KOPT-K1 (cell line): Measurements from ENCODE around the gene SH3PXD2A.

Experiments used
- H3K27ac ChIP-seq: fragments of 200-600 bp; sonication (generic); 2 replicates; pipeline ENCODE4 v1.5.1; 2016; ENCODE audit warnings: antibody characterized with exemption, mild to moderate bottlenecking, low read depth, low read length; ENCODE audit not compliant: poor library complexity, severe bottlenecking
- H3K36me3 ChIP-seq: fragments of 200-600 bp; sonication (generic); 2 replicates; pipeline ENCODE4 v1.5.1; 2017; ENCODE audit warnings: antibody characterized with exemption, mild to moderate bottlenecking, low read length, moderate library complexity; ENCODE audit not compliant: insufficient read depth
- H3K9me3 ChIP-seq: fragments of 200-600 bp; sonication (generic); 2 replicates; pipeline ENCODE4 v1.5.1; 2017; ENCODE audit warnings: antibody characterized with exemption, low read length, mild to moderate bottlenecking; ENCODE audit not compliant: insufficient read depth, poor library complexity, severe bottlenecking

The SH3PXD2A gene

DNA sequence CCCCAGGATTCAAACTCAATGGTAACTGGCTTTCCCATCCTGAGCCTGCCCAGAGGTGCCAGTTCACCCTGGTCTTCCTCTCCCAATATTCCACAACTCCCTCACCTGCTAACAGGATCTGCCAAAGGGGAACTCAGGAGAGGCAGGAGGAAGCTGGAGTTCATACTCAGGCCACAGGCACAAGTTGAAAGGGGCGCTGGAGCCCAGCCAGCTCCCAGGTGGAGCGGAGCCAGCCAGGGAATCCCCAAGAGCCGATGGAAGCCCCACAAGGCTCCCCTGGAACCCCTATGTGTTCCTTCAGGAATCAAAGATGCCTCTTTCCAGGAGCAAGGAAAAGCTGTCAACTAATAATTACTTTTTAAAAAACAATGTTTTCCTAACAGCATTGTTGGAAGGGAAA, 63.5 kb downstream of the SH3PXD2A start:
- Histone ChIP-seq H3K36me3 (no peaks in the 10 kb centered on the region), H3K9me3 (no peaks in the 10 kb centered on the region), H3K27ac (no peak overlapping the region)

DNA sequence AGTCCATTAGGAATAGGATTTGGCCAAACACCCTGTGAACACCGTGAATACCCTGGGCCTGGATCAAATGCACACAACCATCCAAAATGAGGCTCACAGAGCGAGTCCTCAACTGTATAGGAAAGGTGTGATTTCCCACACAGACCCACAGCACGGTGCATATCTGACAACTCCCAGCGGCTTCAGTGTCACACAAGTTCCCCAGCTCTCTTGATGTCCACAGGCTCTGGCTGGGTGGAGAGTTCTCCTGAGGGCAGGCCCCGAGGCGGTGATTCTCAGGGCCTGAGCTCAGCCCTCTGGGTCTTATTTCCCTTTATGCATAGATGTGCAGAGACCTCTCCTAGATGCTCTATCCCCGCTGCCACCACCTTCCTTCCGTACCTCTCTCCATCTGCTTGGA, 64.1 kb downstream of the SH3PXD2A start:
- Histone ChIP-seq H3K36me3 (no peaks in the 10 kb centered on the region), H3K27ac (no peak overlapping the region), H3K9me3 (no peaks in the 10 kb centered on the region)

DNA sequence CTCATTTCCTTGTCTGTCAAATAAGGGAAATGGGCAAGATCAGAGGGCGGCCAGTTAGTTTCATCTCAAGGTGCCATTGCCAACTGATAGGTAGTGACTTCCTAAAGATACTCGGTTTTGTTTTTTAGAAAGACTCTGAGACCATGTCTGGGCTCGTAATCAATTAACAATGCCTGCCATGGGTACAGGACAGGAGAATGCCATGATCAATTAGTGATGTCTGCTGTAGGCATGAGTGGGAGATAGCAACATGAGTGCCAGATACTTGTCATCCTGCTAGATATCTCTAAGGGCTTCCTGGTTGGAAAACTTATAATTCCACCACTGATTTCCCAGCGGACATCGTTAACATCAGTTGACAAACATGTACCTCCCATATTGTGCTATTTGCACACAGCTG, 64.8 kb downstream of the SH3PXD2A start:
- no peaks in the 10 kb centered on the region for H3K9me3 ChIP-seq
- H3K36me3 ChIP-seq: no peaks in the 10 kb centered on the region
- no peak overlapping the region for H3K27ac ChIP-seq

DNA sequence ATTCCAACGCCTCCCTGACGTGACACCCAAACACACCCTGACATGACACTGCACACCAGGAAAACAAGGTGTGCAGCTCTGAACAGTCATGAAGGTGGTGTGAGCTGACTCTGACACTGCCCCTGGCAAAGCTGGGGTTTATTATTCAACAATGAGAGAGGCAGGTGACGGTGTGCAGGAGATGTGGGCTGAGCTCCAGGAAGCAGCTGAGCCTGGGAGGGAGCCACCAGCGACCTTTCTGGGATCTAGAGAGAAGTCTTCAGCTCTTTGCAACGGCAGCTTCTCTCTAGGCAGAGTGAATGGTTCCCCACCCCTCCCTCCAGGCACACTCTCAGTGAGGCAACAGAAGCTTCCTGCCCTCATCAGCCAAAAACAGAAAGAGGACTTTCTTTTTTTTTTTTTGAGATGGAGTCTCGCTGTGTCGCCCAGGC, 65.6 kb downstream of the SH3PXD2A start:
- H3K9me3 ChIP-seq: no peaks in the 10 kb centered on the region
- H3K36me3 ChIP-seq: no peaks in the 10 kb centered on the region
- H3K27ac ChIP-seq: no peak overlapping the region

DNA sequence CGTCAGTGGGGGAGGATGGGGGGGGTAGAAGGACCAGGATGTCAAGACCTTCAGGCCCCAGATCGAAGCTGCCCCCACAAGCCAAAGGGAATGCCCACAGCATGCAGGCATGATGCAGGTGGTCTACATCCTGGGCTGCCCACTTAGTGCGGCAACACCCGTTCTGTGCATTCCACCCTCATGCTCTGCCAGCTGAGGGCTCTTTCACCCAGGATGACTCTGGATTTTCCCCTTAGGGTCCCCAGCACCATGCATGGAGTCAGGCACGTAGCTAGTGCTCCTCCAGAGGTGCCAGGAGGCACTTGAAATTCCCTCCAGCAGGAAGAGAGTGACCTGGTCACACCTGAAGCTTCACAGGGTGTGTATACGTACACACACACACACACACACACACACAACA, 66.2 kb downstream of the SH3PXD2A start:
- H3K9me3 ChIP-seq: no peaks in the 10 kb centered on the region
- H3K36me3 ChIP-seq: no peaks in the 10 kb centered on the region
- no peak overlapping the region for H3K27ac ChIP-seq

DNA sequence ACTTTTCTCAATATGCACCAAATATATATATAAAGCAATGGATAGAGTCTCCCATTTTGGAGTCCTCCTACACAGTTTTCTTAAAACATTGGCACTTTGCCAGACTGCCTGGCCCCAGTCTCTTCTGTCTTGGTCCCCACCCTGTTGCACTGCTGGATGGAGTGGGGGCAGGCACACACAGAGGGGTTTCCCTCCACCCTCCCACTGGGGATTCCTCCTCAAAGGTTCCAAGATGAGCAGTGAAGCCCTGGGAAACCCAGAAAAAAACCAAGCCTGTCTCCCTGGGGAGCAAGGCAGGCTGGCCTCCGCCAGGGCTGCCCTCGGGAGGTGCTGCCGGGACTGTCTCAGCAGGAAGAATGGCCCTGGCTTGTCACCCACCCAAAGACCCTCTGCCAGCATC, 68.0 kb downstream of the SH3PXD2A start:
- no peaks in the 10 kb centered on the region for H3K9me3 ChIP-seq
- H3K36me3 ChIP-seq: no peaks in the 10 kb centered on the region

DNA sequence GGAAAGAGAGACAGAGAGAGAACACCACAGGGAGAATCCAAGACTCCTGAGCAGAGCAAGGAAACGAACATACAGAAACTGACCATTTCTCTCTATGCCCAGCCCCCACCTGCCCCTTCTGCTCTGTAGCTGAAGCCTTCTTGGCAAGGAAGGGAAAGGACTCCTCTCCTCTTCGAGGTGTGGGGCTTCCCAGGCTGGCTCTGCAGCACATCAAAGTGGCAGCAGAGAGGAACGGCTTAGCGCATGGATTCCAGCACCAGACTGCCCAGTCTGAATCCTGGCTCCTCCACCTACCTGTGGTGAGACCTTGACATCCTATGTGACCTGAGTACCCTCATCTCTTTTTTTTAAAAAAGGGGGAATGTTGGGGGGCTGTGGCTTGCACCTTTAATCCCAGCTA, 69.4 kb downstream of the SH3PXD2A start:
- H3K36me3 ChIP-seq: no peaks in the 10 kb centered on the region
- no peaks in the 10 kb centered on the region for H3K9me3 ChIP-seq
- H3K27ac ChIP-seq: no peak overlapping the region

More for the DNA sequence above, 68.0 kb downstream of the SH3PXD2A start:
- H3K27ac ChIP-seq: no peak overlapping the region

DNA sequence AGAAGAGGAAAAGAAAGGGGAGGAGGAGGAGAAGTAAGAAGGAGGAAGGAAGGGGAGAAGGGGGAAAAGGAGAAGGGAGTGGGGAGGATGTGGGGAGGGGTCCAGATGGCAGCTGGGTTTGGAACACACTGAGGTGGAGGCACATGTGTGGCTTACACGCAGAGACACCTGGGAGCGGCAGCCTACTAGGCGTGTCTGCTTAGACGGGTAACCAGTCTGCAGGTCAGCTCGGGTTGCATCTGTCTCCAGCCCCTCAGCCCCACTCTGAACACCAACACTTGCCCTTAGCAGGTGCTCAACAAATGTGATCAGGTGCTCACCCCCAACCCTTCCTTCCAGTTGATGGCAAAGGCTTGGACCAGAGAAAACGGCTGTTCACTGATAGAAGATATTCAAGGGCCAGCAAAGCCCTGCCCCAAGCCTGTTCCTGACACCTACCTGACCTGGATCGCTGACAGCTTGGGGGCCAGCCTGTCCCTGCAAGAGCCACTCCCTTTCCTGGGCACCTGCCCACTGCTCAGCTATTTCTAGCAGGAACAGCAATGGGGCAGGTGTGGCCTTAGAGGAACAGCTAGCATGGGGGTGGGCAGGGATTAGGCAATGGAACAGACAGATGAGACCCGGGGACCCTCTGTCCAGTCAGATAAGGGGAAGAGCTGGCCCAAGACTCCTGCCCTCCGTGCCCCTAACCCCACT, 70.5 kb downstream of the SH3PXD2A start:
- Histone ChIP-seq H3K36me3 (no peaks in the 10 kb centered on the region), H3K9me3 (no peaks in the 10 kb centered on the region), H3K27ac (no peak overlapping the region)

DNA sequence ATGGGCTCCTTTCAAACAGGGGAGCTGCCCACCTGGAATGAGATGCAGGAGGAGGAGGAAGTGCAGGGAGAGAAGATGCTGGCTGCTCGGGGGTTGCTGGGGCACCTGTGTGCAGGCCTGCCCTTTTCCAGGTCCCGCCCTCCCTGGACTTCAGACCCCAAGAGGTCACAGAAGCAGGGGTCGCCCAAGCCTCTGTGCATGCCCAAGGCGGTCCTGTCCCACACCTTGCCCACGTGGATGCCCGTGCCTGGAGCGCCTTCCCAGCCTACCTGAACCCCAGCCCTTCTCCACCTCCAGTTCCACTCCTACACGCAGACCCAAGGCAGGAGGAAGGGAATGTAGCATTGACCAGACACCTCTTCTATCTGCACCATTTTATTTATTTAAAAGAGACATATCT, 71.3 kb downstream of the SH3PXD2A start:
- Histone ChIP-seq H3K9me3 (no peaks in the 10 kb centered on the region), H3K27ac (no peak overlapping the region), H3K36me3 (no peaks in the 10 kb centered on the region)

DNA sequence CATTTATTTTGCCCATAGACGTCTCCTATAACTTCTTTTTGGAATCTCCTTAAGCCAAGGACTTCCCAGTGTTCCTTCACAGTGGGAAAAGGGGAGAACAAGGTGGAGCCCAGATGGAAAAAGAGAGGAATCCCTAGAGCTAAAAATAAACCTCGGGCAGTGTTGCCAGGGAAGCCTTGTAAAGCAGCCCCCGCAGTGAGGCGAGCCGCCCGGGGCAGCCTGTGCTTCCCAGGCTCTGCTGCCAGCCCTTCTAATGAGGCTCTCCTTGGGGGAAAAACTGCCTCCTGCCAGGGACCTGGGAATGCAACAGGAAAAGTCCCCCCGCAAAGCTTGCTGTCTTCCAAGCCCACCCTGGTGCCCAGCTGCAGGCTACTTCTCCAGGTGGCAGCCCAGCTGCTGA, 71.7 kb downstream of the SH3PXD2A start:
- Histone ChIP-seq H3K9me3 (no peaks in the 10 kb centered on the region), H3K27ac (no peak overlapping the region), H3K36me3 (no peaks in the 10 kb centered on the region)

DNA sequence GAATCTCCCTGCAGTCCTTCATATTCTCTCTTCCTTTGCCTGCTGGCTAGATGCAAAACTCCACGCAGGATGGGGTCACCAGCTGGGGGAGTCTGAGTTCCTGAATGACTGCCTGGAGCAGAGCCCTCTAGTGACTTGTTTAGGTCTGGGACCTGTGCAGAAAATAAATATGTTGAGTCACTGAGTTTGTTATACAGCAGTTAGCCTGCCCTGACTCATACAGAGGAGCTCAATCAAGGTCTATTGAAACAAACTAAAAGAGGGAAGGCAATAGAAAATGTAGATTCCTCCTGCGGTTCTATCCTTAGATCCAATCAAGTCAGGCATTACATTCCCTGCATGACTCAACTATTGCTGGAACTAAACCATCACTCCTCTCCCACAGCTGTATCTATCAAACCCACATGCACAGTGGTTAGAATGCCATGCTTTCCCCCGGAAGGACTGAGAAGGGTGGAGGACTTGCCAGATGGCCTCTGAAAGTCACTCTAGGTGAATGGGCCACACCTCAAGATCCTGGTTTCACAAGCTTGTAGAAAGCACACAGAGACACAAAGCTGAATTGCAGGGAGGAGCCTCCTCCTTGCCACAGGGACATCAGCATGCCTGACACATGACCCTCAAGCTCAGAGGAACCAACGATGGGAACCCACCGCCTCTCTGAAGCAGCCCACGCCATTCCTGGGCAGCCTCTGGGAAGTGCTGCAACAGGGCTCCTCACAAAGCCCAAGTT, 73.9 kb downstream of the SH3PXD2A start:
- no peaks in the 10 kb centered on the region for H3K36me3 ChIP-seq

DNA sequence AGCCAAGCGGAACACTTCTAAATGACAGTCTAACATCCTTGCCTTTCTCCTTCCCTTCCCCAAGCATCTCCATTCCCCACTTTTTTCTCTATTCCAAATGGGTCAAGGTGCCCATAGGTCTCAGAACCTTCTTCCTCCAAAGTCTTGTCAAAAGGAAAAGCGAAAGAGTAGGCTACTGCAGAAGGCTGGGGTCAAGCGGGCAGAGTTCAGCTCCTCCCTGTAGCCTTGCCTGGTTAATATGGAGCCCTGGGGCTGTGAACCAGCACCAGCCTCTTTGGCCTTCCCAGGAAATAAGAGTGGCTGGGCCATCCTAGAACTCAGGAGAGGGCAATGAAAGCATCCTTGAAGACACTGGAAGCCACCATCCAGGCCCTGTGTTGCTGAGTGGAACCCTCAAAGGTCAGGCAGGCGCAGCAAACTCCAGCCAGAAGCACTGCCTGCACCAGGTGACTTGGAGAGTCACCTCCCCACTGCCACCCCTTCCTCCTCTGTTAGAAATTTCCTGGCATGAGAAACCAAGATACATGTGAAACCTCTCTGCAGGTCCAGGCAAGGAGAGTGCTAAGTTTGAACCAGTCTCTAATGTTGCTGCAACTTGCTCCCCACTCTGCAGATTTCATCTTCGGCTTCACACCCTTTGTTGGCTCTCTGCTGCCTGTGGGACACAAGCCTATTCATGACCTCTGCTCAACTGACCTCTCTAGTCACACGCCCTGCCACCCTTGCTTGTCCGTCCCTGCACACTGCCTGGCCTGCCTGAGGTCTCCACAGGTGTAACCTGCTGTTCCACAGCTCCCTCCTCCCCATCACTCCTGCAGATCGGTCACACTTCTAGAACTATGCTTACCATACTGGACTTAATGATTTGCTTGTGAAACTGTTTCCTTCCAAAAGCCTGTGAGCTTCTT, 74.9 kb downstream of the SH3PXD2A start:
- no peak overlapping the region for H3K27ac ChIP-seq
- no peaks in the 10 kb centered on the region for H3K9me3 ChIP-seq
- no peaks in the 10 kb centered on the region for H3K36me3 ChIP-seq

More for the DNA sequence above, 73.9 kb downstream of the SH3PXD2A start:
- Histone ChIP-seq H3K9me3 (no peaks in the 10 kb centered on the region), H3K27ac (no peak overlapping the region)

DNA sequence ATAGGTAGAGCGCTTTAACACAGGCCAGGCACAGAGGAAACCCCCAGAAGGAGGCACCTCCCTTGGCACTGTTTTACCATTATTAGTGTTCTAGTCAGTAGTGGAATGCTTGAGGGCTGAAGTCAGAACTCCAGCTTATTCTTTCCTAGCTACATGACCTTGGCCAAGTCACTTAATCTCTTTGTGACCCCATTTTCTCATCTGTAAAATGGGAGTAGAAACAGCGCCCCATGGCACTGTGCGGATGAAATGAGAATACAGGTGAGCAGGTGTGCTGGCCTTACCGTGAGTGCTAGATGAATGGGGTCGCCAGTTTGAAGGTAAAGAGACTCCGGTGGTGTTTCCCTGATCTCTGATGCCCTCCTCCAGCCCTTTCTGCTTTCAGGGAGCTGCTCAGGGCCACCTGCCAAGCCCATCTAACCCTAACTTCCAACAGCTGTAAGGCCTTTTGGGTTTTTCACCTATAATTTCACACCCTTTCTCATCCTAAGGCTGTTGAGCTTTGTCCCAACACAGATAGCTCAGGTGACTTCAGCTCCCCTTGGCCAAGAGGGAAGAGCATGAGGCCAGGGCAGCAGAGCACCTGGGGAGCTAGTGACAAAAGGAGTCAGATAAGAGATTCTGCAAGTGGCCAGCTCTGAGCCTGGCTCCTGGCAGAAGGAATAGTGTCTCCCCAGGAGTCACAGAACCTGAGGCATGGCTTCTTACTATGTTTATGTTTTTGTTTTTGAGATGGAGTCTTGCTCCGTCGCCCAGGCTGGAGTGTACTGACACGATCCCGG, 76.8 kb downstream of the SH3PXD2A start:
- H3K27ac ChIP-seq: no peak overlapping the region
- H3K36me3 ChIP-seq: no peaks in the 10 kb centered on the region
- H3K9me3 ChIP-seq: no peaks in the 10 kb centered on the region

DNA sequence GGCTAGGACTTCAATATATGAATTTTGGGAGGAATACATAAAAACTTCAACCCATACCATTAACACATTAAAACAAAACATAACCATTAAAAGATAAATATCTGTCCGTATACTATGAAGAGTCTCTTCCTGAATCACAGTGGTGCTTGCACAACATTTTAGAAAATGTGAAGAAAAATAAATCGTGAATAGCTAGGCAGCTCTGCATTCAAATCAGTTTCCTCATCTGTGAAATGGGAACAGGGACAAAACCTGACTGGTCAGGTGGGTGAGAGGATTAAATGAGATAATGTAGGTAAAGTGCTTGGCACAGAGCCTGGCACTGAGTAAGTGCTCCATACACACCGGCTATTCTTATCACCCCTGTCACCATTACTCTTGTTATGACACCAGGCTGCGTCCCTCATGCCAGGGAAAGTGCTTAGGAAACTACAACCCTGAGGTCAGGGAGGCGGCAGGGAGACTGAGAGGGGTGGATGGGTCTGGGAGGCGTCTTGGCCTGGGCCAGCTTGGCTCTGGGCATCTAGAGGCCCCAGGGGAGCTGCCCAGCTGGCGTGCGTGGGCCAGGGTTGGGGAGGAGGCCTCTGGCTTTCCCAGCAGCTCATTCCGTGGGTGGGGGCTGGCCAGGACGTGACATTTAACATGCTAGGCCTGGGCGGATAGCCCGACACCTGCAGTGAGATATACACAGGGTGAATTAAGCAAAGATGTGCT, 78.3 kb downstream of the SH3PXD2A start:
- Histone ChIP-seq H3K36me3 (no peaks in the 10 kb centered on the region), H3K27ac (no peak overlapping the region), H3K9me3 (no peaks in the 10 kb centered on the region)
